Measurements from ENCODE around the gene PAXX.

GRCh38 chr9:137026384-137026783 is 34.2 kb downstream of the PAXX start:
- TF ChIP-seq, protein P1, sequence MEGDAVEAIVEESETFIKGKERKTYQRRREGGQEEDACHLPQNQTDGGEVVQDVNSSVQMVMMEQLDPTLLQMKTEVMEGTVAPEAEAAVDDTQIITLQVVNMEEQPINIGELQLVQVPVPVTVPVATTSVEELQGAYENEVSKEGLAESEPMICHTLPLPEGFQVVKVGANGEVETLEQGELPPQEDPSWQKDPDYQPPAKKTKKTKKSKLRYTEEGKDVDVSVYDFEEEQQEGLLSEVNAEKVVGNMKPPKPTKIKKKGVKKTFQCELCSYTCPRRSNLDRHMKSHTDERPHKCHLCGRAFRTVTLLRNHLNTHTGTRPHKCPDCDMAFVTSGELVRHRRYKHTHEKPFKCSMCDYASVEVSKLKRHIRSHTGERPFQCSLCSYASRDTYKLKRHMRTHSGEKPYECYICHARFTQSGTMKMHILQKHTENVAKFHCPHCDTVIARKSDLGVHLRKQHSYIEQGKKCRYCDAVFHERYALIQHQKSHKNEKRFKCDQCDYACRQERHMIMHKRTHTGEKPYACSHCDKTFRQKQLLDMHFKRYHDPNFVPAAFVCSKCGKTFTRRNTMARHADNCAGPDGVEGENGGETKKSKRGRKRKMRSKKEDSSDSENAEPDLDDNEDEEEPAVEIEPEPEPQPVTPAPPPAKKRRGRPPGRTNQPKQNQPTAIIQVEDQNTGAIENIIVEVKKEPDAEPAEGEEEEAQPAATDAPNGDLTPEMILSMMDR (IDR thresholded peaks at IDR 0.05; ENCODE audit: low read length) = no peak
- TF ChIP-seq EZH2 (IDR thresholded peaks at IDR 0.05; ENCODE audit: borderline replicate concordance, low read length) = no peak

Data from OCI-LY1 (cell line).